GM21717 (cell line): ENCODE data around the gene ZNF775.
"Not testable (repeated sequence)": the region's sequence is repeated elsewhere in the genome, so short reads cannot be mapped to it uniquely, and the experiment has no call there.

Experiments used
- ATAC-seq: cut with Tn5 transposase; IDR thresholded peaks from one replicate; pipeline ENCODE4 v1.9.1; 2021; ENCODE audit warnings: mild to moderate bottlenecking, moderate library complexity; ENCODE audit not compliant: unreplicated experiment

The ZNF775 gene

GRCh38 chr7:150381785-150382122, 2.6 kb downstream of the ZNF775 start:
- no peak for ATAC-seq

DNA sequence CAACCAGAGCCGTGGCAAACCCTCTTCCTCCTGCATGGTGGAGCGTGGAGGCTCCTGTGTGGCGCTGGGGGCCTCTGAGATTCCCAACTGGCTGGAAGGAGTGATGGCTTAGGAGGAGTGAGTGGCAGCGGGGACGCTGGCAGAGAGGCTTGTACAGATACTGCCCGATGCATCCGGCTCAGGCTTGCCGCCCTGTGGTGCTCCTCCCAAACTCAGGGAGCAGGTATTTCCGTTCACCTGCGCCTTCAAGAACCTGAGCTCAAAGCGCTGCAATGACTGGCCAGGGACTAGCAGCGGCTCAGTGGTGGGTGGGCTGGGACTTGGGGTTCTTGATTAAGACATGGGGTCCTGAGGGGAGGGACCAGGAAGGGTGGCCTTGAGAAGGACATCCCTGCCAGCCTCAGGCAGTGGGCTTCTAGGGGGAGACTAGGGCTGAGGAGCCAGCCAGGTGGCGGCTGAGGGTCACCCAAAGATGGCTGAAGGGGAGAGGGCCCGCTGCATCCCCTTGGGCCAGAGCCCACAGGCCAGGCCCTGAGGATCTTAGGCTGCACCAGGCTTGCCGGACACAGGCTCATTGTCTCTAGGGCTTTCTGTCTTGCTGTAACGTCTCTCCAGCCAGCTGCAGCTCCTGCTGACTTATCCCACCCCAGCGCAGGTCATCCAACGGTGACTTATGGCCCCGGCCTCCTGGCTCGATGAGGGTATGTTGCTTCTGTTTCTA, 3.2 kb downstream of the ZNF775 start:
- no peak for ATAC-seq

GRCh38 chr7:150382844-150383225, 3.7 kb downstream of the ZNF775 start:
- no peak for ATAC-seq

- ATAC-seq, result no peak
Observed at GRCh38 chr7:150383710-150384397, 4.7 kb downstream of the ZNF775 start.

GRCh38 chr7:150384406-150385301, 5.5 kb downstream of the ZNF775 start:
- no peak for ATAC-seq

DNA sequence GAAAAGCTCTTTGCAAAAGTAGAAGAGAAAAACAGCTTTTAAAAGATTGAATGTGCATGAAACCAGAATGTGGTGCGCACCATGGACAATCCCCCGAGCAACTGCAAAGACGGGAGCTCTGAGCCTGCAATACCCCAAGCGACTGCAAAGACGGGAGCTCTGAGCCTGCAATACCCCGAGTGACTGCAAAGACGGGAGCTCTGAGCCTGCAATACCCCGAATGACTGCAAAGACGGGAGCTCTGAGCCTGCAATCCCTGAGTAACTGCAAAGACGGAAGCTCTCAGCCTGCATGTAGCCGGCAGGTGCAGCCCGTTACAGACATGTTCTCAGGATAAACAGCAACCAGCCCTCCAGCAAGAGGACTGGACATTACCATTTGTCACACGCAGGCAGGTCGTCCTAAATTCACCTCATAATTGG, 6.2 kb downstream of the ZNF775 start:
- no peak for ATAC-seq

DNA sequence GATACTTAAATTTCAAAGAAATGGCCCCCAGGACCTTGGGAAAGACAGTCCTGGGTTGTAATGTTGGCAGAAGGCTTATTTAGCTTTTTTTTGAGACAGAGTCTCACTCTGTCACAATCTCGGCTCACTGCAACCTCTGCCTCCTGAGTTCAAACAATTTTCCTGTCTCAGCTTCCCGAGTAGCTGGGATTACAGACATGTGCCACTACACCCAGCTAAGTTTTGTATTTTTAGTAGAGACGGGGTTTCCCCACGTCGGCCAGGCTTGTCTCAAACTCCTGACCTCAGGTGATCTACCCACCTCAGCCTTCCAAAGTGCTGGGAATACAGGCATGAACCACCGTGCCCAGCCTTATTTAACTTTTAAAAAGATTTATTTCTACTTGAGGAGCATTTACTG, 6.8 kb downstream of the ZNF775 start:
- ATAC-seq, result not testable (repeated sequence)

DNA sequence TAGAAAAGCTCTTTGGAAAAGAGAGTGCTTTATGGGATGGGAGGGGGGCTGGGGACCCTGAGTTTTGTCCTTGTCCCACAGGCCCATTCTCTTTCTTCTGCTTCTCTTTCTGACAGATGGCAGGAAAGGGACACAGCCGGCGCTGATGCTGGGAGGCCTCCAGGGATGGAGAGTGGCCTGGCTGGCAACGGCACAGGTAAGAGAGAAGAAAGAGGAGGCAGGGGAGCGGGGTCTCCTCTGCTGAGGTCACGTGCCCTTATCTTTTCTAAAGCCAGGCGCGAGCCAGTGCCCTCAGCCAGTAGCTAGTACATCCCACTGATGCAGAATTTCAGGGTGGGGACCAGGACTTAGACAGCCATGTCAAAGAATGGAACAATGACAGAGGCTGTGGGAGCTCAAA, 9.2 kb downstream of the ZNF775 start:
- no peak for ATAC-seq

DNA sequence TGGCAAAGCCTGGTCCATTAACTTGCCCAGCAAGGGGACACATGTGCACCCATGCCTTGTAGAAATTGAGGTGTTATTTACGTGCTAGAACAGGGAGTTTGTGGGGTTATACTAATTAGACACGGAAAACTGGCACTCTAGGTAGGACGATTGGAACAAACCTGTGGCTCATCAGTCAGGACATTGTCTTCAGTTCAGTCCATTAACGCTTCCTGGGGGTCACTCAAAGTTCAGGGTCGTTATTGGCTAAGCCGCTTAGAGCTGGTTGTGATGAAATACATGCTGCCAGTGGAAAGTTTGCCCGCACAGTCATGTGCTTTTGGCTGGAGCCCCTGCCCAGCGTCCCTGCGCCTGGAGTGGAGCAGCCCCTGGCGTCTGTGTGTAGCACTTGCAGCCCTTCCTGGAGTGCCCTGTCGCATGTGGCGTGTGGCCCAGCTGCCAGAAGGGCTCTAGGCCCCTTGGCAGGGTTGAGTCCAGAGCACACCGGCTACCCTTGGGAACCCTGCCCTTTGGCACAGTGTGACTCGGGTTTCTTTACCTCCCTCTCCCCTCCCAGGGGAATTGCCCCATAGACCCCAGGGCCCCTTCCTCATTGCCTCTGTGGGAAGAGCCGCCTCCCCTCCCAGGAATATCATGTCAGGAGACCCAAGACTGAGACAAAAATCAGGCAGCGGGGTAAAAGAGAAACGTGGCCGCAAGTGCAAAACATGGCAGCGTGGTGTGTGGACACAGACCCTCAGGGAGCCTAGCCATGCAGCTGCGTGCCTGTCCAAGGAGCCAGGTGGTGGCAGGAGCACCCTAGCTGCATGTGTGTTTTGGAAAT, 9.8 kb downstream of the ZNF775 start:
- no peak for ATAC-seq

GRCh38 chr7:150389532-150389816, 10.3 kb downstream of the ZNF775 start:
- ATAC-seq, result no peak

DNA sequence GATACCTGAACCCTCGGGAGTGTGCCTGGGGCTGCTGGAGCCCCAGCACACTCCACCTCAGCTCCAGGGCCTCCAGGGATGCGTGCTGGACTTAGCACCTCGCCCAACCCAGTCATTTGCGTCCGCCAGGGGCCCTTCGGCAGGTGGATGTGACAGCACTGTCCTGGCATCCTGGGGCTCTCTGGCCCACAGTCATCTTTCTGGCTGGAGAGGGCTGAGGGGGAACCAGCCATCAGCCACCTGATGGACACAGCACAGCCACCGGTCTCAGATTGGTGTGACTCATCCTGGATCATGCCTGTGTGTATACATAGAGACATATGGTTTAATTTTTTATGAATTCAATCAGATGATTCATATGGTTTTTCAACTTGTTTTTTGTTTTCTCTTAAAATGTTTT, 11.1 kb downstream of the ZNF775 start:
- ATAC-seq, result no peak

GRCh38 chr7:150393325-150393724, 14.2 kb downstream of the ZNF775 start:
- no peak for ATAC-seq

GRCh38 chr7:150396426-150396825, 17.3 kb downstream of the ZNF775 start:
- no peak for ATAC-seq

GRCh38 chr7:150396851-150397260, 17.7 kb downstream of the ZNF775 start:
- no peak for ATAC-seq

GRCh38 chr7:150397346-150398107, 18.4 kb downstream of the ZNF775 start:
- ATAC-seq, result no peak

- no peak for ATAC-seq
Observed at GRCh38 chr7:150398108-150398964, 19.2 kb downstream of the ZNF775 start.

DNA sequence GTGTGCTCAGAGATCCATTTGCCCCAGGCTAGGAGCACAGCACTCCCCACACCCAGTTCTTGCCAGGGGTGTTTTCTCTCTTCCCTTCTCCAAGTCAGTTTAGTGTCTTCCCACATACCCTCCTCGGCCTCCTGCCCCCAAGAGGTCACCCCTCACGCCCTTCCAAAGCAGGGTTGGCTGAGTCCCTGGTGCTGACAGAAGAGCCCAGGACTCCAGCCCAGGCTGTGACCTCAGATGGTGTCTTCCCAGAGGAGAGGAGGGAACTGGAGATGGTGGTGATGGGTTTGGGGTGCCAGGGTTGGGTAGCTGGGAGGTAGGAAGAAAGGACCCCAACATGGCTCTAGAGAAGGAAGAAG, 19.8 kb downstream of the ZNF775 start:
- ATAC-seq, result no peak

DNA sequence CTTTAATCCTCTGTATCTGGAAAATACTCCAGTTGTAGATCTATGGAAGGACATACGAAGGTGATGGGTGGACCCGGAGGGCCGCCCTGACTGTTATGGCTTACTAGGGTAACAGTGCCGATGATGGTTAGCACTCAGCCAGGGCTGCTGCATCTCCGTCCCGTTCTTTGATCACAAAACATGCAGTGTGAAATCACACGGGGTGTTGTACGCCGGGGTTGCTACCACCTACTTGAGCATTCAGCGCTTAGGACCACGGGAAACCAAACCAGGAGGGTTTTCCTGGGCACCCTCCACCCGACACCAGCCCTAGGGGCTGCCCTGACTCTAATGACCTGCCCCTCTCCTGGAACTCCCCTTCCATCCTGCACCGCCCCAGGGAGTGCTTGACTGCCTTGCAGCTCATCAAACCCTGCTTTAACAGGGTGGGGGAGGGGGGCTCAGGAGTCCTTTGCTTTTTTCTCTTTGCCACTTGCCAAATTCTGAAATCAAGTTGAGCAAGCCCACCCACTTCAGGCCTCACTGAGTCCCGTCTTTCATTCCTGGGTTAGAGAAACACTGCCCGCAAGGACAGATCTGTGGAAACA, 20.4 kb downstream of the ZNF775 start:
- ATAC-seq, result no peak
